HTERT RPE-1 (cell line): ENCODE results near the gene ATF3.

Experiments used
- in situ Hi-C: fragments of 300-500 bp; cut with MboI; formaldehyde crosslinking; loops from 4 replicates; pipeline ENCODE4 v1.14.3; 2020; ENCODE audit warnings: low sequenced_read_pairs

Gene ATF3

DNA sequence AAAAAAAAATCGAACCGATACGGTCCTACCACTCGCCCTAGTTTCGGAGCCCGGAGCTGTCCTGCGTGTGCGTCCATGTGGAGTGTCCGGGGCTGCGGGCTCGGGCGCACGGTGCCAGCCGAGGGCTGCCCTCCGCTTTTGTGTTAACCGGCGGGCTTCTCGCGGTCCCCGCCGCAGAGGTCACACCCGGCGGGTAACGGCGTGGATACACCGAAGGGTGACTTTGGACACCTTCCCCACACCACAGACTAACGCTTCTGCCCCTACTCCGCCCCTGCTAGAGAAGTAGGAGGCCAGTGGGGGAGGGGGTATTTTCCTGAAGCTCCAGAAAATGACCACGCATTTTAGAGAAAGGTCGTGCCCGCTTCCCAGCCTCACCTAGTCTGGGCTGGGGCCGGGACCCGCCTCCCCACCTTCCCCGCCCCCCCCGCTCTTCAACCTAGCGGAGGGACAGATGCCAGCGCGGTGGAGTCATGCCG lies 609 bp upstream of the ATF3 start:
- in situ Hi-C loops, result no loop called here

- in situ Hi-C loops, result no loop called here
These were observed 569 bp downstream of the ATF3 start for GRCh38 chr1:212608959-212609700.

- in situ Hi-C loops, result no loop called here
These were observed 1.4 kb downstream of the ATF3 start for GRCh38 chr1:212609701-212610574.

DNA sequence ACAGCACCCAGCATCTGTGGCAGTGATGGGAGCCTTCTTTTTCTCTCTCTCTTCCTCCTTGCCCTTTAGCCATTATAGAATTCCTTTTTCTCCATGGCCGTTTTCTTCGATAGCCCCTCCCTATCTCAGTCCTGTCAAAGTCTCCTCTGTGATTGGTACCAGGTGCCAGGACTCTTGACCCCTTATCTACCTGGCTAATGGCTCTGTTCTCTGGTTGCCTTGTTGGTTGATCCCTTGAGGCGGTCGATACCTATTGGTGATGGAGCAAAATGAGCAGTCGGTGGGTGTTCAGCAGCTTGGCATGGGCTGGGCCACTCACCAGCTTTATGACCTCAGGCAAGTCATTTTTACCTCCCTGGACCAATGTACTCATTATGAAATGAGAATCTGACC lies 2.0 kb downstream of the ATF3 start:
- in situ Hi-C loops, result no loop called here

GRCh38 chr1:212611000-212611948 lies 2.7 kb downstream of the ATF3 start:
- in situ Hi-C loops, result no loop called here

GRCh38 chr1:212612041-212612961 lies 3.7 kb downstream of the ATF3 start:
- in situ Hi-C loops, result no loop called here

DNA sequence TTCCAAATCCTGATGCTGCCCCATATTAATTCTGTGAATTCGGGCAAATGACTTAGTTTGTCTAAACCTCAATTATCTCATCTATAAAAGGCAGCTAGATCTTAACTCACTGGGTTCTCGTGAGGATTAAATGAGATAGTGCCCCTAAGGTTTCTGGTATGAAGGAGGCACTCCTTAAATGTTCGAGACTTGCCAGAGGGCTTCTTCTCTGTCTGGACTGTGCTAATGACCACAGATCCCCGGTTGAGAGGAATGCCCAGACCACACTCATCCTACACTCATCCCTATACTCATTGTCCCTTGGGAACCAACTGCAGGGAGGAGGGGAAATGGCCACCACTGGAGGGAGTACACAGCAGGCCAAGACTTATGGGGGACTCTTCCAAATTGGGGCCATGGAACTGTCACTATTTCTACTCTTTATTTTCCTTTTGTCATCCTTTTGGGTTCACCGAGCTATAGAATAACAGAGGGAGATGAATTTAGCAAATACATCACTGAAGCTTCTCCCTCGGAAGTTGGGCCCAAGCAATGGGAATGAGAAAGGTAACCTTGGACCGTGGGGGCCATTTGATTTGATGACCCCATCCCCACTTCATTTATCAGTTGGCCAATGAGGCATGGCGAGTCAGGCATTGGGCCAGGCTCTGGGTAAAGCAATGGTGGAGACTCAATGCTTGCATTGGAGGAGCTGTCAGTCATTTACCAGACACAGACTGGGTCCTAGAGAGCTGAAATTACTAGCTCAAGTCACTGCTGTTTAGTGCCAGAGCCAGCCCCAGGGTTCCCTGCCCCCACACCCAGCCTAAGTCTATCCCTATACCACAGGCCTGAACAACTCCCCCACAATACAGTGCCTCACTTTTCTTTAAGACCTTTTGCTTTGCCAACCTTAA lies 5.1 kb downstream of the ATF3 start:
- in situ Hi-C loops, result no loop called here

DNA sequence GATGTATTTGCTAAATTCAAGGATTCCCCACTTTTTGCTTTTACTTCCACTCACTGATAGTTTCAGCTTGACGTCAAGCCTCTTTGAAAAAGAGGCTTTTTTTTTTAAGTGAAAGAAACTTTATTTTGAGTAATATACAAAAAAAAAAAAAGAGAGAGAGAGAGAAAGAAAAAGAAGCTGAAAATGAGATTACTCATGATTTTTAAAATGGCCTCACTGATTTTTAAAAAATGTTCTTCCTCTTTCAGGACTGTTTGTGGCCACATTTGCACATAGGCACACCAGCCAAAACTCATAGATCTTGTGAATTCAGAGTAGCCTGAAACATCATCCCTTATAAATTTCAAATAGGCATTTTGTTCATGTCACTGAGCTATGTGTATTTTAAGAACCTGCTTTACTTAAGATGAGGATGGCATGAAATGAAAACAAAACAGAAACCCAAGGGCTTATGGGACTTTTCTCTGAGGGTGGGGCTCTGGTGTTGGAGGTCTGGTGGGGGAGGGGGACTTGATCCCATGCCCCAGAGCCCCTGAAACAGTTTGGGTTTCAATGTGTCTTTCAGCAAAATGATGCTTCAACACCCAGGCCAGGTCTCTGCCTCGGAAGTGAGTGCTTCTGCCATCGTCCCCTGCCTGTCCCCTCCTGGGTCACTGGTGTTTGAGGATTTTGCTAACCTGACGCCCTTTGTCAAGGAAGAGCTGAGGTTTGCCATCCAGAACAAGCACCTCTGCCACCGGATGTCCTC lies 6.1 kb downstream of the ATF3 start:
- in situ Hi-C loops, result no loop called here

DNA sequence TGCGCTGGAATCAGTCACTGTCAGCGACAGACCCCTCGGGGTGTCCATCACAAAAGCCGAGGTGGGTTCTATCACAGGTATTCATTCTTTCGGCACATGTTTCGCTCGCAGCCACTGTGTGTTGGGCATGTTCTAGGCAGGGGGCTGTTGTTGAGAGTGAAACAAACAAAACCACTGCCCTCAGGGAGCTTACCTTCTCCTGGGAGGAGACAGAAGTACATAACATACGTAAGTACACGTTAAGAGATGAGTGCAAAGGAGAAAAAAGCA lies 6.6 kb downstream of the ATF3 start:
- in situ Hi-C loops, result no loop called here

- in situ Hi-C loops, result no loop called here
These were observed 10.1 kb downstream of the ATF3 start for GRCh38 chr1:212618466-212619210.

DNA sequence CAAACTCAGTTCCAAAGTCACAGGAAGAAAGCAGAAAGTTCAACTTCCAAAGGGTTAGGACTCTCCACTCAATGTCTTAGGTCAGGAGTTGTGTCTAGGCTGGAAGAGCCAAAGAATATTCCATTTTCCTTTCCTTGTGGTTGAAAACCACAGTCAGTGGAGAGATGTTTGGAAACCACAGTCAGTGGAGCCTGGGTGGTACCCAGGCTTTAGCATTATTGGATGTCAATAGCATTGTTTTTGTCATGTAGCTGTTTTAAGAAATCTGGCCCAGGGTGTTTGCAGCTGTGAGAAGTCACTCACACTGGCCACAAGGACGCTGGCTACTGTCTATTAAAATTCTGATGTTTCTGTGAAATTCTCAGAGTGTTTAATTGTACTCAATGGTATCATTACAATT lies 11.7 kb downstream of the ATF3 start:
- in situ Hi-C loops, result no loop called here

GRCh38 chr1:212621043-212621948 lies 12.7 kb downstream of the ATF3 start:
- in situ Hi-C loops, result no loop called here

DNA sequence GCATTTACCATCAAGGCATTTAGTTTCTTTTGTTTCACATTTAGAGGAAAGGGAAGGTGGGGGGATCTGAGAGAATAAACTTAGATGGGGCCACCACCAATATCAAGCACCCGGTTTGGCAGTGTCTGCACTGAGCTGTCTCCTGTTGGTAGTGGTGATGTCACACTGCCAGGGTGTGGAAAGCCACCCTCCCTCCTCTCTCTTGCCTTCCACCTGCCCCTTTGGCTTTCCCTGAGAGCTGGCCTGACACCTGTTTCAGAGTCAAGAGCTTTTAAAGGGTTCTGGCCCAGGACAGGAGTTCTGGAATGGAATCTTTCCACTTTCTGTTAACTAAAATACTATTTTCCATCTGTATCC lies 13.4 kb downstream of the ATF3 start:
- in situ Hi-C loops, result no loop called here

DNA sequence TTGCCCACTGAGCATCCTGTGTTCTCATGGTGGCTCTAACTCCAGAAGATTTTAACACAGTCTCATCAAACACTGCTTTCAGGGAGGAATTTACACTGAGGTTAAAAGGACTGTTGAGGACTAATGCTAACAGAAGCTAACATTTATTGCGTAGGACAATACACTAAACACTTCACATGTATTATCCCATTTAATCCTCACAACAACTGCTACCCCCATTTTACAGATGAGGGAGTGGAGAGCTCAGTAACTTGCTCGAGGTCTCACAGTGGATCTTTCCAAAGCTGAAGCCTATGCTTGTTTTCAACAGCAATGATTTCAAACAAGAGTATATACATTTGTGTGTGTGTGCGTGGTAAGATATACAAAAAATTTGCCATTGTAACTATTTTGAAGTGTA lies 13.9 kb downstream of the ATF3 start:
- in situ Hi-C loops, result no loop called here

- in situ Hi-C loops, result no loop called here
These were observed 14.3 kb downstream of the ATF3 start for GRCh38 chr1:212622906-212623305.

DNA sequence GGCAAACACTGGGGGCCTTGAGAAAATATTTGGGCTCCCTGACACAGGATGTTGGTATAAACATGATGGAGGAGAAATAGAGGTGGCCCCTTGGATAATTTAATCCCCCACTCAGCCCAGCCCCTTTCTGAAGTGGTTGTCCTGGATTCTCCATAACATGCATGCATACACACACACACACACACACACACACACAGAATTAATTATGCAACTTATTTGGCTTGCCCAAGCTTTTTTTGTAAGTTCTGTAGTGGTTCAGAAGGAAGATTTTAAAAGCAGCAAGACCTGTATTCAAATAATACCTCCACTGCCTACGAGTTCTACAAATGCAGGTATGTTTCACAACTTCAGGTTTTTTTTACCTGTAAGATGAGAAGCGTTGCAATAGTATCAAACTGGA lies 15.0 kb downstream of the ATF3 start:
- in situ Hi-C loops, result no loop called here

DNA sequence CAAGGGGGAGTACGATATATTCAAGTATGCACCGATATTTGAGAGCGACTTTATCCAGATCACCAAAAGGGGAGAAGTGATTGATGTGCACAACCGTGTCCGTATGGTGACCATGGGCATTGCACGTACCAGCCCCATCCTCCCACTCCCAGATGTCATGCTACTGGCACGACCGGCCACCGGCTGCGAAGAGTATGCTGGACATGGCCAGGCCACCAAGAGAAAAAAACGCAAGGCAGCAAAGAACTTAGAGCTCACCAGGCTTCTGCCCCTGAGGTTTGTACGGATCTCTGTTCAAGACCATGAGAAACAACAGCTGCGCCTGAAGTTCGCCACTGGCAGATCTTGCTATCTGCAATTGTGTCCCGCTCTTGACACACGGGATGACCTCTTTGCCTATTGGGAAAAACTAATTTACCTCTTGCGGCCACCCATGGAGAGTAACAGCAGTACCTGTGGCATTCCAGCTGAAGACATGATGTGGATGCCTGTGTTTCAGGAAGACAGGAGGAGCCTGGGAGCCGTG lies 16.5 kb downstream of the ATF3 start:
- in situ Hi-C loops, result no loop called here
